Measurements from ENCODE around the gene ADAMTSL3.
"Not testable (repeated sequence)": the region's sequence is repeated elsewhere in the genome, so short reads cannot be mapped to it uniquely, and the experiment has no call there.

DNA sequence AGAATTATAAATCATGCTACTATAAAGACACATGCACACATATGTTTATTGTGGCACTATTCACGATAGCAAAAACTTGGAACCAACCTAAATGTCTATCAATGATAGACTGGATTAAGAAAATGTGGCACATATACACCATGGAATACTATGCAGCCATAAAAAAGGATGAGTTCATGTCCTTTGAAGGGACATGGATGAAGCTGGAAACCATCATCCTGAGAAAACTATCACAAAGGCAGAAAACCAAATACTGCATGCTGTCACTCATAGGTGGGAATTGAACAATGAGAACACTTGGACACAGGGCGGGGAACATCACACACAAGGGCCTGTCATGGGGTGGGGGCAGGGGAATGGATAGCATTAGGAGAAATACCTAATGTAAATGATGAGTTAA, 424.1 kb downstream of the ADAMTSL3 start:
- TF ChIP-seq, protein P1, sequence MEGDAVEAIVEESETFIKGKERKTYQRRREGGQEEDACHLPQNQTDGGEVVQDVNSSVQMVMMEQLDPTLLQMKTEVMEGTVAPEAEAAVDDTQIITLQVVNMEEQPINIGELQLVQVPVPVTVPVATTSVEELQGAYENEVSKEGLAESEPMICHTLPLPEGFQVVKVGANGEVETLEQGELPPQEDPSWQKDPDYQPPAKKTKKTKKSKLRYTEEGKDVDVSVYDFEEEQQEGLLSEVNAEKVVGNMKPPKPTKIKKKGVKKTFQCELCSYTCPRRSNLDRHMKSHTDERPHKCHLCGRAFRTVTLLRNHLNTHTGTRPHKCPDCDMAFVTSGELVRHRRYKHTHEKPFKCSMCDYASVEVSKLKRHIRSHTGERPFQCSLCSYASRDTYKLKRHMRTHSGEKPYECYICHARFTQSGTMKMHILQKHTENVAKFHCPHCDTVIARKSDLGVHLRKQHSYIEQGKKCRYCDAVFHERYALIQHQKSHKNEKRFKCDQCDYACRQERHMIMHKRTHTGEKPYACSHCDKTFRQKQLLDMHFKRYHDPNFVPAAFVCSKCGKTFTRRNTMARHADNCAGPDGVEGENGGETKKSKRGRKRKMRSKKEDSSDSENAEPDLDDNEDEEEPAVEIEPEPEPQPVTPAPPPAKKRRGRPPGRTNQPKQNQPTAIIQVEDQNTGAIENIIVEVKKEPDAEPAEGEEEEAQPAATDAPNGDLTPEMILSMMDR (conservative IDR thresholded peaks at IDR 0.05; ENCODE audit: low read depth in 2 of 2) = not testable (repeated sequence)
- not testable (repeated sequence) for TF ChIP-seq POLR2AphosphoS5 (IDR thresholded peaks at IDR 0.05; ENCODE audit: low read depth); JUNB (IDR thresholded peaks at IDR 0.05; ENCODE audit: unreplicated experiment); EZH2 (IDR thresholded peaks at IDR 0.05; ENCODE audit: low read depth, unreplicated experiment); CREB1 (CRISPR knock-in tag; IDR thresholded peaks at IDR 0.05; ENCODE audit: low read depth); ZNF331 (CRISPR knock-in tag; IDR thresholded peaks at IDR 0.05; ENCODE audit: low read depth)
